HepG2 (cell line): ENCODE results near the gene PTPRE.

ENCODE experiments used
- CTCF ChIP-seq: sonication (generic); formaldehyde crosslinking; IDR thresholded peaks from 2 replicates; pipeline ENCODE4 v1.5.0; 2020; ENCODE audit warnings: mild to moderate bottlenecking, missing genetic modification reagents, moderate library complexity
- ZBTB44 ChIP-seq: sonication (generic); formaldehyde crosslinking; IDR thresholded peaks from 2 replicates; pipeline ENCODE4 v1.4.0; 2020; ENCODE audit warnings: missing genetic modification reagents
- ZNF142 ChIP-seq: sonication (generic); formaldehyde crosslinking; IDR thresholded peaks from 2 replicates; pipeline ENCODE4 v1.4.0; 2020; ENCODE audit warnings: missing genetic modification reagents
- ZNF24 ChIP-seq: fragments of 450-650 bp; IDR thresholded peaks from 2 replicates; pipeline ENCODE4 v1.6.1; 2017; ENCODE audit warnings: antibody characterized with exemption, mild to moderate bottlenecking

GRCh38 chr10:127922675-127923366 is 15.9 kb downstream of the PTPRE start:
- no peak for TF ChIP-seq CTCF (CRISPR knock-in tag)
- TF ChIP-seq ZBTB44: no peak
- TF ChIP-seq ZNF142 (CRISPR knock-in tag): no peak
- no peak for TF ChIP-seq ZNF24
